IPS-18c (cell line): ENCODE results near the gene ILF3.

ENCODE experiments used
- H3K4me3 ChIP-seq: 2 replicates; pipeline ENCODE4 v1.7.0; 2013; ENCODE audit warnings: low read depth, mild to moderate bottlenecking, low read length, moderate library complexity; ENCODE audit not compliant: insufficient read depth
- H3K9me3 ChIP-seq: one replicate; pipeline ENCODE4 v1.6.1; 2013; ENCODE audit warnings: mild to moderate bottlenecking, low read length, moderate library complexity; ENCODE audit not compliant: control insufficient read depth, insufficient read depth

The ILF3 gene

GRCh38 chr19:10712045-10712444 lies 57.9 kb downstream of the ILF3 start:
- Histone ChIP-seq H3K9me3 (no peaks in the 10 kb centered on the region), H3K4me3 (no peak overlapping the region)

- Histone ChIP-seq H3K4me3 (no peak overlapping the region), H3K9me3 (no peaks in the 10 kb centered on the region)
Observed at GRCh38 chr19:10712754-10713153, 58.6 kb downstream of the ILF3 start.

GRCh38 chr19:10713317-10713716 lies 59.2 kb downstream of the ILF3 start:
- Histone ChIP-seq H3K4me3 (no peak overlapping the region), H3K9me3 (no peaks in the 10 kb centered on the region)

GRCh38 chr19:10717054-10717355 lies 62.9 kb downstream of the ILF3 start:
- Histone ChIP-seq H3K9me3 (no peaks in the 10 kb centered on the region), H3K4me3 (peak overlapping the region; percentile 11; the same call in 1 of the 2 replicates)

GRCh38 chr19:10717356-10718204 lies 63.4 kb downstream of the ILF3 start, which contains the start of gene DNM2:
TSS of gene DNM2 (plus strand) at chr19:10718079. CDS start at chr19:10718243, 164 bp downstream.
- no peaks in the 10 kb centered on the region for H3K9me3 ChIP-seq

GRCh38 chr19:10718205-10719196 lies 64.4 kb downstream of the ILF3 start:
- no peaks in the 10 kb centered on the region for H3K9me3 ChIP-seq
- H3K4me3 ChIP-seq, result peak overlapping the region; percentile 100

More at GRCh38 chr19:10717356-10718204, 63.4 kb downstream of the ILF3 start, which contains the start of gene DNM2:
- peak within 1 kb of the TSS; percentile 100 for H3K4me3 ChIP-seq

GRCh38 chr19:10719466-10719961 lies 65.4 kb downstream of the ILF3 start:
- Histone ChIP-seq H3K9me3 (no peaks in the 10 kb centered on the region), H3K4me3 (peak overlapping the region; percentile 100; the same call in 1 of the 2 replicates)

GRCh38 chr19:10720607-10721125 lies 66.5 kb downstream of the ILF3 start:
- Histone ChIP-seq H3K9me3 (no peaks in the 10 kb centered on the region), H3K4me3 (no peak overlapping the region)

GRCh38 chr19:10723591-10723990 lies 69.4 kb downstream of the ILF3 start:
- no peaks in the 10 kb centered on the region for H3K9me3 ChIP-seq
- no peak overlapping the region for H3K4me3 ChIP-seq

- no peak overlapping the region for H3K4me3 ChIP-seq
Observed at GRCh38 chr19:10724573-10725071, 70.5 kb downstream of the ILF3 start.

GRCh38 chr19:10725415-10725814 lies 71.3 kb downstream of the ILF3 start:
- H3K4me3 ChIP-seq, result no peak overlapping the region
- no peaks in the 10 kb centered on the region for H3K9me3 ChIP-seq

More at GRCh38 chr19:10724573-10725071, 70.5 kb downstream of the ILF3 start:
- H3K9me3 ChIP-seq, result no peaks in the 10 kb centered on the region

GRCh38 chr19:10726268-10726667 lies 72.1 kb downstream of the ILF3 start:
- no peaks in the 10 kb centered on the region for H3K9me3 ChIP-seq
- H3K4me3 ChIP-seq, result no peak overlapping the region

- H3K4me3 ChIP-seq, result no peak overlapping the region
Observed at GRCh38 chr19:10727685-10728201, 73.6 kb downstream of the ILF3 start.

GRCh38 chr19:10729411-10729810 lies 75.3 kb downstream of the ILF3 start:
- Histone ChIP-seq H3K9me3 (no peaks in the 10 kb centered on the region), H3K4me3 (no peak overlapping the region)

More at GRCh38 chr19:10727685-10728201, 73.6 kb downstream of the ILF3 start:
- no peaks in the 10 kb centered on the region for H3K9me3 ChIP-seq

GRCh38 chr19:10730932-10731331 lies 76.8 kb downstream of the ILF3 start:
- Histone ChIP-seq H3K4me3 (no peak overlapping the region), H3K9me3 (no peaks in the 10 kb centered on the region)

GRCh38 chr19:10735741-10736140 lies 81.6 kb downstream of the ILF3 start:
- H3K9me3 ChIP-seq, result peaks cover 2% of the 10 kb centered on the region
- H3K4me3 ChIP-seq, result no peak overlapping the region

- Histone ChIP-seq H3K4me3 (no peak overlapping the region), H3K9me3 (peaks cover 2% of the 10 kb centered on the region)
Observed at GRCh38 chr19:10736189-10736588, 82.0 kb downstream of the ILF3 start.
